Measurements from ENCODE around the gene SEPSECS. TPM values are rescaled to one million over a fixed set of nuclear protein-coding genes. Genes with fewer than 3 reads are reported as not detected.

The SEPSECS gene
- total and polyA plus RNA-seq, 9 of the 15 experiments (the other 6 are each of a cell fraction or from before 2014, with no cell fraction given) = 3.9 to 17.2 (median 7.9) TPM

DNA sequence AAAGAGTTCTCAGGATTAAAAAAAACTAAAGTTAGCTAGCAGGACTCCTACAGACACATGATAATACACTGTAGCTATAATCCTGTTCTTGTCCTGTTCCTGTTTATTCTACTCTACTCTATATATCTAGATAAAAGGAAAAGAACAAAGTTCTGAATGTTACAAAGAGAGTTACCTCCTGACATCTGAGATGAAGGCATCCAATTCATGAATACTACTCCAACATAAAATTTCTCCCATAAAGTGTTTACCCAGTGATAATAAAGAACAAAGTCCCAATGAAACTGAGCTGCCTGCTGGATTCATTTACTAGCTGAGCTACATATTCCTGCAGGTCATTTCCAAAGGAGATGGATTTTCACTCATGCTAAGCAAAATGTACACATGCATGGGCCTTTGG, 27.1 kb downstream of the SEPSECS start:
- ChIA-PET POLR2A (no interaction called here), CTCF (ENCODE audit: low intra/inter-chr PET ratio) (no interaction called here)
- no peak for FAIRE-seq
- Histone ChIP-seq H3K79me2 (ENCODE audit: control insufficient read depth, insufficient read depth, low read length) (no peaks in the 10 kb centered on the region), H3K4me3 (no peak overlapping the region), H3K4me2 (ENCODE audit: insufficient read depth, low read length) (no peak overlapping the region), H3K27me3 (ENCODE audit: control insufficient read depth in 2 of 2, insufficient read depth in 2 of 2, low read length in 2 of 2) (no peaks in the 10 kb centered on the region), H3K9me1 (ENCODE audit: control insufficient read depth, insufficient read depth, low read length) (no peaks in the 10 kb centered on the region), H3K9me3 (replicated peaks; ENCODE audit: control insufficient read depth, insufficient read depth, low read depth, low read length) (no peaks in the 10 kb centered on the region), H3K36me3 (ENCODE audit: control insufficient read depth, insufficient read depth, low read length) (no peaks in the 10 kb centered on the region; the same call in 2 of the 3 replicates), H3K9ac (ENCODE audit: insufficient read depth in 1 of 2, low read depth in 2 of 2, low read length in 2 of 2) (no peak overlapping the region), H2AFZ (ENCODE audit: low read depth, low read length) (no peak overlapping the region), H4K20me1 (replicated peaks; ENCODE audit: control insufficient read depth, insufficient read depth, low read length) (no peaks in the 10 kb centered on the region), H3K27ac (ENCODE audit: extremely low read depth, low read depth, low read length) (no peak overlapping the region), H3K4me1 (replicated peaks in 1 of 2; ENCODE audit: control insufficient read depth in 2 of 2, insufficient read depth in 2 of 2, low read length in 2 of 2) (no peaks in the 10 kb centered on the region)
- in situ Hi-C loops (cut with MboI) (no loop called here), intact Hi-C loops (cut with micrococcal nuclease) (no loop called here)
- no peak for ATAC-seq
- no peak for DNase-seq (ENCODE audit: extremely low read depth in 1 of 4, low spot score in 3 of 4)
- BruUV-seq (replicated peaks) = no TSS peak
- TF ChIP-seq ELF4 (CRISPR knock-in tag; IDR thresholded peaks at IDR 0.05) = no peak
- TF ChIP-seq RBBP5 (IDR thresholded peaks at IDR 0.05; ENCODE audit: borderline replicate concordance, insufficient read depth, low read length, poor library complexity, severe bottlenecking) = no peak
- TF ChIP-seq TCF7 (IDR thresholded peaks at IDR 0.05; ENCODE audit: borderline replicate concordance) = no peak
- no peak for TF ChIP-seq ZBED1 (IDR thresholded peaks at IDR 0.05)
- TF ChIP-seq, protein P1, sequence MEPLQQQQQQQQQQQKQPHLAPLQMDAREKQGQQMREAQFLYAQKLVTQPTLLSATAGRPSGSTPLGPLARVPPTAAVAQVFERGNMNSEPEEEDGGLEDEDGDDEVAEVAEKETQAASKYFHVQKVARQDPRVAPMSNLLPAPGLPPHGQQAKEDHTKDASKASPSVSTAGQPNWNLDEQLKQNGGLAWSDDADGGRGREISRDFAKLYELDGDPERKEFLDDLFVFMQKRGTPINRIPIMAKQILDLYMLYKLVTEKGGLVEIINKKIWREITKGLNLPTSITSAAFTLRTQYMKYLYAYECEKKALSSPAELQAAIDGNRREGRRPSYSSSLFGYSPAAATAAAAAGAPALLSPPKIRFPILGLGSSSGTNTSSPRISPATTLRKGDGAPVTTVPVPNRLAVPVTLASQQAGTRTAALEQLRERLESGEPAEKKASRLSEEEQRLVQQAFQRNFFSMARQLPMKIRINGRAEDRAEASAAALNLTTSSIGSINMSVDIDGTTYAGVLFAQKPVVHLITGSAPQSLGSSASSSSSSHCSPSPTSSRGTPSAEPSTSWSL (CRISPR knock-in tag; IDR thresholded peaks at IDR 0.05; ENCODE audit: borderline replicate concordance) = no peak
- no peak for TF ChIP-seq DPF2 (IDR thresholded peaks at IDR 0.05)
- TF ChIP-seq ZNF507 (tag; conservative IDR thresholded peaks at IDR 0.05) = no peak
- TF ChIP-seq NFE2L1 (tag; IDR thresholded peaks at IDR 0.05; ENCODE audit: borderline replicate concordance, low read depth) = no peak
- TF ChIP-seq, protein P2, sequence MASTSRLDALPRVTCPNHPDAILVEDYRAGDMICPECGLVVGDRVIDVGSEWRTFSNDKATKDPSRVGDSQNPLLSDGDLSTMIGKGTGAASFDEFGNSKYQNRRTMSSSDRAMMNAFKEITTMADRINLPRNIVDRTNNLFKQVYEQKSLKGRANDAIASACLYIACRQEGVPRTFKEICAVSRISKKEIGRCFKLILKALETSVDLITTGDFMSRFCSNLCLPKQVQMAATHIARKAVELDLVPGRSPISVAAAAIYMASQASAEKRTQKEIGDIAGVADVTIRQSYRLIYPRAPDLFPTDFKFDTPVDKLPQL (IDR thresholded peaks at IDR 0.05; ENCODE audit: extremely low read depth, insufficient read length) = no peak
- no peak for TF ChIP-seq SMAD4 (CRISPR knock-in tag; conservative IDR thresholded peaks at IDR 0.05)
- TF ChIP-seq ZNF384 (IDR thresholded peaks at IDR 0.05; ENCODE audit: low read depth, low read length) = no peak
- TF ChIP-seq MTF1 (CRISPR knock-in tag; IDR thresholded peaks at IDR 0.05; ENCODE audit: borderline replicate concordance) = no peak
- TF ChIP-seq, protein P3, sequence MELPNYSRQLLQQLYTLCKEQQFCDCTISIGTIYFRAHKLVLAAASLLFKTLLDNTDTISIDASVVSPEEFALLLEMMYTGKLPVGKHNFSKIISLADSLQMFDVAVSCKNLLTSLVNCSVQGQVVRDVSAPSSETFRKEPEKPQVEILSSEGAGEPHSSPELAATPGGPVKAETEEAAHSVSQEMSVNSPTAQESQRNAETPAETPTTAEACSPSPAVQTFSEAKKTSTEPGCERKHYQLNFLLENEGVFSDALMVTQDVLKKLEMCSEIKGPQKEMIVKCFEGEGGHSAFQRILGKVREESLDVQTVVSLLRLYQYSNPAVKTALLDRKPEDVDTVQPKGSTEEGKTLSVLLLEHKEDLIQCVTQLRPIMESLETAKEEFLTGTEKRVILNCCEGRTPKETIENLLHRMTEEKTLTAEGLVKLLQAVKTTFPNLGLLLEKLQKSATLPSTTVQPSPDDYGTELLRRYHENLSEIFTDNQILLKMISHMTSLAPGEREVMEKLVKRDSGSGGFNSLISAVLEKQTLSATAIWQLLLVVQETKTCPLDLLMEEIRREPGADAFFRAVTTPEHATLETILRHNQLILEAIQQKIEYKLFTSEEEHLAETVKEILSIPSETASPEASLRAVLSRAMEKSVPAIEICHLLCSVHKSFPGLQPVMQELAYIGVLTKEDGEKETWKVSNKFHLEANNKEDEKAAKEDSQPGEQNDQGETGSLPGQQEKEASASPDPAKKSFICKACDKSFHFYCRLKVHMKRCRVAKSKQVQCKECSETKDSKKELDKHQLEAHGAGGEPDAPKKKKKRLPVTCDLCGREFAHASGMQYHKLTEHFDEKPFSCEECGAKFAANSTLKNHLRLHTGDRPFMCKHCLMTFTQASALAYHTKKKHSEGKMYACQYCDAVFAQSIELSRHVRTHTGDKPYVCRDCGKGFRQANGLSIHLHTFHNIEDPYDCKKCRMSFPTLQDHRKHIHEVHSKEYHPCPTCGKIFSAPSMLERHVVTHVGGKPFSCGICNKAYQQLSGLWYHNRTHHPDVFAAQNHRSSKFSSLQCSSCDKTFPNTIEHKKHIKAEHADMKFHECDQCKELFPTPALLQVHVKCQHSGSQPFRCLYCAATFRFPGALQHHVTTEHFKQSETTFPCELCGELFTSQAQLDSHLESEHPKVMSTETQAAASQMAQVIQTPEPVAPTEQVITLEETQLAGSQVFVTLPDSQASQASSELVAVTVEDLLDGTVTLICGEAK (IDR thresholded peaks at IDR 0.05) = no peak
- TF ChIP-seq, protein P3 (CRISPR knock-in tag; IDR thresholded peaks at IDR 0.05) = no peak
